KMS-11 (cell line): Measurements from ENCODE around the gene ERCC1.

Experiments used
- H2AFZ ChIP-seq: fragments of 200-600 bp; sonication (generic); 2 replicates; pipeline ENCODE4 v1.6.1; 2016; ENCODE audit warnings: antibody characterized with exemption, mixed run types, low read depth
- H3K27ac ChIP-seq: fragments of 200-600 bp; sonication (generic); 2 replicates; pipeline ENCODE4 v1.6.1; 2016; ENCODE audit warnings: mild to moderate bottlenecking, mixed run types
- H3K27me3 ChIP-seq: fragments of 200-600 bp; sonication (generic); 2 replicates; pipeline ENCODE4 v1.6.1; 2017; ENCODE audit warnings: mild to moderate bottlenecking, low read depth, mixed run types, moderate library complexity; ENCODE audit not compliant: insufficient read depth
- H3K36me3 ChIP-seq: fragments of 200-600 bp; sonication (generic); 2 replicates; pipeline ENCODE4 v1.6.1; 2017; ENCODE audit warnings: mild to moderate bottlenecking, mixed run types; ENCODE audit not compliant: insufficient read depth
- H3K4me1 ChIP-seq: fragments of 200-600 bp; sonication (generic); 2 replicates; pipeline ENCODE4 v1.6.1; 2016; ENCODE audit warnings: mild to moderate bottlenecking, low read depth, mixed run types; ENCODE audit not compliant: poor library complexity, severe bottlenecking
- H3K4me2 ChIP-seq: fragments of 200-600 bp; sonication (generic); 2 replicates; pipeline ENCODE4 v1.7.0; 2016; ENCODE audit warnings: mild to moderate bottlenecking, mixed run types
- H3K4me3 ChIP-seq: fragments of 200-600 bp; sonication (generic); IDR thresholded peaks from 2 replicates; pipeline ENCODE4 v1.6.1; 2017; ENCODE audit warnings: low read depth, low read length, mixed read lengths; ENCODE audit not compliant: insufficient read depth
- H3K79me2 ChIP-seq: fragments of 200-600 bp; sonication (generic); 2 replicates; pipeline ENCODE4 v1.6.1; 2016; ENCODE audit warnings: low read depth, mixed run types; ENCODE audit not compliant: insufficient read depth
- H3K9ac ChIP-seq: fragments of 200-600 bp; sonication (generic); 2 replicates; pipeline ENCODE4 v1.6.1; 2016; ENCODE audit warnings: mild to moderate bottlenecking, mixed run types
- H4K20me1 ChIP-seq: fragments of 200-600 bp; sonication (generic); 2 replicates; pipeline ENCODE4 v1.6.1; 2016; ENCODE audit warnings: mild to moderate bottlenecking, mixed run types; ENCODE audit not compliant: insufficient read depth
- TF ChIP-seq, protein P1 (sequence below): fragments of 200-600 bp; sonication (generic); conservative IDR thresholded peaks from 2 replicates; pipeline ENCODE4 v1.6.1; 2017; ENCODE audit warnings: low read depth, mild to moderate bottlenecking, antibody characterized with exemption, low read length, moderate library complexity, mixed read lengths

The ERCC1 gene

GRCh38 chr19:45471111-45471930 lies 47.6 kb upstream of the ERCC1 start:
- Histone ChIP-seq H3K36me3 (no peaks in the 10 kb centered on the region), H4K20me1 (no peaks in the 10 kb centered on the region), H3K79me2 (no peaks in the 10 kb centered on the region), H3K27me3 (peaks cover 30% of the 10 kb centered on the region; the same call in 1 of the 2 replicates), H3K4me1 (peaks cover 27% of the 10 kb centered on the region), H3K4me2 (no peak overlapping the region), H3K9ac (no peak overlapping the region), H3K4me3 (no peak overlapping the region), H2AFZ (no peak overlapping the region), H3K27ac (no peak overlapping the region)
- TF ChIP-seq, protein P1, sequence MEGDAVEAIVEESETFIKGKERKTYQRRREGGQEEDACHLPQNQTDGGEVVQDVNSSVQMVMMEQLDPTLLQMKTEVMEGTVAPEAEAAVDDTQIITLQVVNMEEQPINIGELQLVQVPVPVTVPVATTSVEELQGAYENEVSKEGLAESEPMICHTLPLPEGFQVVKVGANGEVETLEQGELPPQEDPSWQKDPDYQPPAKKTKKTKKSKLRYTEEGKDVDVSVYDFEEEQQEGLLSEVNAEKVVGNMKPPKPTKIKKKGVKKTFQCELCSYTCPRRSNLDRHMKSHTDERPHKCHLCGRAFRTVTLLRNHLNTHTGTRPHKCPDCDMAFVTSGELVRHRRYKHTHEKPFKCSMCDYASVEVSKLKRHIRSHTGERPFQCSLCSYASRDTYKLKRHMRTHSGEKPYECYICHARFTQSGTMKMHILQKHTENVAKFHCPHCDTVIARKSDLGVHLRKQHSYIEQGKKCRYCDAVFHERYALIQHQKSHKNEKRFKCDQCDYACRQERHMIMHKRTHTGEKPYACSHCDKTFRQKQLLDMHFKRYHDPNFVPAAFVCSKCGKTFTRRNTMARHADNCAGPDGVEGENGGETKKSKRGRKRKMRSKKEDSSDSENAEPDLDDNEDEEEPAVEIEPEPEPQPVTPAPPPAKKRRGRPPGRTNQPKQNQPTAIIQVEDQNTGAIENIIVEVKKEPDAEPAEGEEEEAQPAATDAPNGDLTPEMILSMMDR: no peak

GRCh38 chr19:45470762-45471081 lies 47.0 kb upstream of the ERCC1 start:
- Histone ChIP-seq H3K27ac (no peak overlapping the region), H3K4me2 (peak overlapping the region; percentile 100; the same call in 1 of the 2 replicates)

DNA sequence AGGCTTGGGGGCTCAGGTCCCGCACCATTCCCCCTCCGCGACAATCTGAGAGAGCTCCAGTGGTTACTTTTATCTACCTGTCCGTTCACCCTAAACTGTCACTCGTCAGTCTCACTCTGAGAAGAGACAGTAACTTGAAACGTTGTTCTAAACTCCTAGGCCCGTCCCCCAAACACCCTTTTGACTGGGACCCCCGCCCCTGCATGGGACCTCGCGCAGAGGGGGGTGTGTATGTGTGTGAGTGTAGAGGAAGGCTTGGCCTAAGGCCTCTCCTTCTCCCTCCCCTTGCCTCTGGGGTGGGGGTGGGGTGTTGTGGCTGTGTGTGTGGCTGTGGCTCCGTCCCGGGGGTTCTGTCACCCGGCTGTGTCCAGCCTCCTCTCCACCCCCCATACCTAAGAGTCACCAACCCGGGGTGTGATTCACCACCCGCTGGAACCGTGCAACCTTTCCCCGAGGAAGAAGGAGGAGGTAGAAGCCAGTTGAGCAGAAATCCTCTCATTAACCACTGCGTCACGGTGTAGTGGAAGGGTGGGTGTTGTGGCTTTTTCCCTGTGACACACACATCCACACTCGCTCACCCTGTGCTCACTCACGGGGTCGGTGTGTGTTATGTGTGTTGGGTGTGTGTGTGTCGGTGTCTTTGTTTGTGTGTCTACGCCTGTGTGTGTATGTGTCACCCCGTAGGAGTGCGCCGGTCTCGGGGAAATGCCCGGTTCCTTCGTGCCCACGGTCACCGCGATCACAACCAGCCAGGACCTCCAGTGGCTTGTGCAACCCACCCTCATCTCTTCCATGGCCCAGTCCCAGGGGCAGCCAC lies 46.4 kb upstream of the ERCC1 start:
- Histone ChIP-seq H3K27me3 (peaks cover 27% of the 10 kb centered on the region; the same call in 1 of the 2 replicates), H3K4me1 (peaks cover 21% of the 10 kb centered on the region), H3K4me2 (peak overlapping the region; percentile 100), H2AFZ (peak overlapping the region; percentile 62; the same call in 1 of the 2 replicates), H4K20me1 (no peaks in the 10 kb centered on the region), H3K27ac (peak overlapping the region; percentile 86; the same call in 1 of the 2 replicates), H3K4me3 (no peak overlapping the region), H3K79me2 (no peaks in the 10 kb centered on the region), H3K9ac (peak overlapping the region; percentile 71; the same call in 1 of the 2 replicates), H3K36me3 (no peaks in the 10 kb centered on the region)
- TF ChIP-seq, protein P1: no peak

More at GRCh38 chr19:45470762-45471081, 47.0 kb upstream of the ERCC1 start:
- H3K79me2 ChIP-seq: no peaks in the 10 kb centered on the region
- H3K27me3 ChIP-seq: peaks cover 26% of the 10 kb centered on the region; the same call in 1 of the 2 replicates
- H2AFZ ChIP-seq: no peak overlapping the region
- H3K4me3 ChIP-seq: no peak overlapping the region
- H3K36me3 ChIP-seq: no peaks in the 10 kb centered on the region
- no peak overlapping the region for H3K9ac ChIP-seq
- H3K4me1 ChIP-seq: peaks cover 27% of the 10 kb centered on the region
- TF ChIP-seq, protein P1: no peak
- H4K20me1 ChIP-seq: no peaks in the 10 kb centered on the region

GRCh38 chr19:45469132-45469944 lies 45.6 kb upstream of the ERCC1 start:
- no peaks in the 10 kb centered on the region for H4K20me1 ChIP-seq
- TF ChIP-seq, protein P1: no peak
- no peaks in the 10 kb centered on the region for H3K36me3 ChIP-seq
- no peaks in the 10 kb centered on the region for H3K79me2 ChIP-seq
- peaks cover 26% of the 10 kb centered on the region; the same call in 1 of the 2 replicates for H3K27me3 ChIP-seq
- peak overlapping the region; percentile 86 for H3K27ac ChIP-seq
- H3K4me3 ChIP-seq: peak overlapping the region; percentile 43
- peak overlapping the region; percentile 100 for H3K4me2 ChIP-seq
- peak overlapping the region; percentile 71 for H3K9ac ChIP-seq
- H3K4me1 ChIP-seq: peaks cover 20% of the 10 kb centered on the region
- peak overlapping the region; percentile 62 for H2AFZ ChIP-seq
